ENCODE measurements around the gene ABHD10.

Gene ABHD10

GRCh38 chr3:111967068-111967467 is 11.8 kb upstream of the ABHD10 start:
- DNase-seq = no peak

- peak; percentile 77 for DNase-seq
Observed at GRCh38 chr3:111967651-111968274, 11.1 kb upstream of the ABHD10 start.

- no peak for DNase-seq
Observed at GRCh38 chr3:111968319-111969054, 10.3 kb upstream of the ABHD10 start.

- no peak for DNase-seq
Observed at GRCh38 chr3:111970376-111970775, 8.4 kb upstream of the ABHD10 start.

GRCh38 chr3:111971533-111972130 is 7.2 kb upstream of the ABHD10 start:
- DNase-seq = no peak

- no peak for DNase-seq
Observed at GRCh38 chr3:111972891-111973290, 5.9 kb upstream of the ABHD10 start.

- DNase-seq = no peak
Observed at GRCh38 chr3:111975131-111975530, 3.7 kb upstream of the ABHD10 start.

GRCh38 chr3:111976254-111976653 is 2.6 kb upstream of the ABHD10 start:
- DNase-seq = no peak

GRCh38 chr3:111979434-111980038 is 710 bp downstream of the ABHD10 start:
- no peak for DNase-seq

- DNase-seq = peak; percentile 56
Observed at GRCh38 chr3:111980716-111981456, 2.1 kb downstream of the ABHD10 start.

- no peak for DNase-seq
Observed at GRCh38 chr3:111981457-111981763, 2.6 kb downstream of the ABHD10 start.

- DNase-seq = no peak
Observed at GRCh38 chr3:111984636-111985298, 5.9 kb downstream of the ABHD10 start.

- DNase-seq = no peak
Observed at GRCh38 chr3:111986800-111987199, 8.0 kb downstream of the ABHD10 start.

GRCh38 chr3:111989061-111989678 is 10.3 kb downstream of the ABHD10 start:
- DNase-seq = no peak

GRCh38 chr3:111993038-111993437 is 14.2 kb downstream of the ABHD10 start:
- no peak for DNase-seq

- no peak for DNase-seq
Observed at GRCh38 chr3:111998636-111999483, 20.0 kb downstream of the ABHD10 start, which contains the start of gene TAGLN3. TSS of gene TAGLN3 (plus strand) at chr3:111998922. CDS start at chr3:111999423, 501 bp downstream.

- DNase-seq = no peak
Observed at GRCh38 chr3:111999484-112000324, 20.9 kb downstream of the ABHD10 start.

- no peak for DNase-seq
Observed at GRCh38 chr3:112000367-112000771, 21.5 kb downstream of the ABHD10 start.

GRCh38 chr3:112000966-112001365 is 22.1 kb downstream of the ABHD10 start:
- no peak for DNase-seq

GRCh38 chr3:112001526-112001925 is 22.7 kb downstream of the ABHD10 start:
- DNase-seq = no peak

All from activated T-cell treated with anti-CD3 and anti-CD28 coated beads for 4 hours (primary cell).